CD8-positive, alpha-beta memory T cell (primary cell): ENCODE data around the gene XRCC3. TPM values are rescaled to one million over a fixed set of nuclear protein-coding genes. Genes with fewer than 3 reads are reported as not detected.
A peak's percentile ranks its signal among the peaks of the same experiment; 100 is the strongest.

Source experiments
- CTCF ChIA-PET: fragments of 350-600 bp; sonication (Branson Sonifier 250); formaldehyde crosslinking; loops from one replicate; lab custom pipeline; 2021; ENCODE audit warnings: antibody characterized with exemption; lab: Charles Lee
- POLR2A ChIA-PET: fragments of 350-600 bp; sonication (Branson Sonifier 250); formaldehyde crosslinking; loops from one replicate; lab custom pipeline; 2021; ENCODE audit warnings: antibody characterized with exemption; lab: Charles Lee
- DNase-seq, 5 donors: peaks; one replicate each; pipeline versions ENCODE4 v3.0.0 to v3.0.0-alpha.2; 2020 to 2022; ENCODE audit warnings: mixed read lengths in 1 of 5
- H3K27ac ChIP-seq: one replicate; pipeline ENCODE4 v1.7.0; 2013; ENCODE audit warnings: low read depth, mild to moderate bottlenecking, low read length, moderate library complexity
- H3K27me3 ChIP-seq: 2 replicates; pipeline ENCODE4 v1.7.0; 2013; ENCODE audit warnings: low read length, mild to moderate bottlenecking; ENCODE audit not compliant: insufficient read depth, poor library complexity, severe bottlenecking
- H3K36me3 ChIP-seq: 2 replicates; pipeline ENCODE4 v1.7.0; 2013; ENCODE audit warnings: mild to moderate bottlenecking, low read length, moderate library complexity; ENCODE audit not compliant: insufficient read depth
- H3K4me1 ChIP-seq: 2 replicates; pipeline ENCODE4 v1.7.0; 2013; ENCODE audit warnings: mild to moderate bottlenecking, low read length, moderate library complexity; ENCODE audit not compliant: insufficient read depth
- H3K4me3 ChIP-seq: 2 replicates; pipeline ENCODE4 v1.7.0; 2013; ENCODE audit warnings: mild to moderate bottlenecking, low read length
- H3K9me3 ChIP-seq: 2 replicates; pipeline ENCODE4 v1.7.0; 2013; ENCODE audit warnings: mild to moderate bottlenecking, low read length
- H3K27ac Mint-ChIP-seq, 8 donors: one replicate each; pipeline ENCODE4 v1.8.0; 2020 to 2021; ENCODE audit warnings: mixed read lengths in 8 of 8, mild to moderate bottlenecking in 6 of 8, inconsistent platforms in 3 of 8, moderate library complexity in 3 of 8
- H3K27me3 Mint-ChIP-seq, 2 donors: one replicate each; pipeline ENCODE4 v1.8.0; 2020 to 2021; ENCODE audit warnings: mixed read lengths in 2 of 2, mild to moderate bottlenecking in 1 of 2, moderate library complexity in 1 of 2
- H3K36me3 Mint-ChIP-seq, 3 donors: one replicate each; pipeline ENCODE4 v1.8.0; 2020 to 2021; ENCODE audit warnings: mixed read lengths in 3 of 3, inconsistent platforms in 1 of 3, mild to moderate bottlenecking in 1 of 3
- H3K4me1 Mint-ChIP-seq, 3 donors: one replicate each; pipeline ENCODE4 v1.8.0; 2020 to 2021; ENCODE audit warnings: mixed read lengths in 3 of 3, inconsistent platforms in 1 of 3, mild to moderate bottlenecking in 1 of 3
- H3K4me3 Mint-ChIP-seq, 7 donors: one replicate each; pipeline ENCODE4 v1.8.0; 2020 to 2021; ENCODE audit warnings: mixed read lengths in 7 of 7, mild to moderate bottlenecking in 6 of 7, moderate library complexity in 4 of 7, inconsistent platforms in 2 of 7
- H3K9me3 Mint-ChIP-seq, 5 donors: one replicate each; pipeline ENCODE4 v1.8.0; 2020 to 2022; ENCODE audit warnings: mixed read lengths in 5 of 5, mild to moderate bottlenecking in 3 of 5, moderate library complexity in 2 of 5, inconsistent platforms in 1 of 5
- polyA plus RNA-seq: library from polyadenylated mRNA; unstranded; fragments of 300-500 nt; fragmentation: Illumina TruSeq; gene quantifications from one replicate; pipeline ENCODE4 v1.2.3, GENCODE V29; 2021
- total RNA-seq, 2 experiments: library from RNA; stranded (reverse); gene quantifications; one replicate each; pipeline ENCODE4 v1.2.3, GENCODE V29; 2021

Gene XRCC3
- total and polyA plus RNA-seq, 3 experiments from 2014 or later, result 4.4 to 59.9 (median 54.4) TPM

- Mint-ChIP-seq H3K4me3 (no peak overlapping the region), H3K36me3 (peaks cover 0 to 92% (median 14%) of the 10 kb centered on the region in 3 donors), H3K9me3 (no peaks in the 10 kb centered on the region), H3K27ac (peak overlapping the region in 1 of 8 donors; percentile 88), H3K4me1 (peaks cover 0 to 4% (median 0%) of the 10 kb centered on the region in 3 donors), H3K27me3 (no peaks in the 10 kb centered on the region)
- Histone ChIP-seq H3K27me3 (no peaks in the 10 kb centered on the region), H3K9me3 (no peaks in the 10 kb centered on the region), H3K4me3 (no peak overlapping the region), H3K27ac (no peak overlapping the region), H3K36me3 (peaks cover 62% of the 10 kb centered on the region), H3K4me1 (no peaks in the 10 kb centered on the region)
- DNase-seq, result no peak
- CTCF ChIA-PET, result no interaction called here
- POLR2A ChIA-PET, result no interaction called here
Observed at GRCh38 chr14:103683139-103683538, 32.1 kb downstream of the XRCC3 start.

- no peak for DNase-seq
- Mint-ChIP-seq H3K9me3 (no peaks in the 10 kb centered on the region), H3K36me3 (peaks cover 0 to 88% (median 22%) of the 10 kb centered on the region in 3 donors), H3K27ac (peak overlapping the region in 1 of 8 donors; percentile 11), H3K27me3 (no peaks in the 10 kb centered on the region), H3K4me1 (peaks cover 0 to 3% (median 0%) of the 10 kb centered on the region in 3 donors), H3K4me3 (no peak overlapping the region)
- Histone ChIP-seq H3K27ac (no peak overlapping the region), H3K4me3 (no peak overlapping the region), H3K9me3 (no peaks in the 10 kb centered on the region), H3K4me1 (no peaks in the 10 kb centered on the region), H3K27me3 (no peaks in the 10 kb centered on the region), H3K36me3 (peaks cover 62% of the 10 kb centered on the region)
- POLR2A ChIA-PET, result interaction anchor here (0.8 to 0.9 kb wide), 2 partner anchors 30 to 43 kb away, joined by 3 to 7 read pairs; no protein-coding TSS in a partner anchor
- CTCF ChIA-PET, result interaction anchor here (1.1 kb wide), 1 partner anchor 94 kb away, joined by 3 read pairs; no protein-coding TSS in a partner anchor
Observed at GRCh38 chr14:103680491-103681231, 34.6 kb downstream of the XRCC3 start.

- POLR2A ChIA-PET, result no interaction called here
- Mint-ChIP-seq H3K27ac (peak overlapping the region in 3 of 8 donors; percentile 26 to 66 (median 53)), H3K36me3 (peaks cover 4 to 86% (median 23%) of the 10 kb centered on the region in 3 donors)
Observed at GRCh38 chr14:103679351-103679750, 35.9 kb downstream of the XRCC3 start.

GRCh38 chr14:103676881-103677675 lies 38.2 kb downstream of the XRCC3 start:
- POLR2A ChIA-PET, result interaction anchor here (0.7 kb wide), 1 partner anchor 897 kb away, joined by 5 read pairs; no protein-coding TSS in a partner anchor
- Mint-ChIP-seq H3K27ac (peak overlapping the region in 3 of 8 donors; percentile 18 to 92 (median 22)), H3K36me3 (peaks cover 8 to 86% (median 33%) of the 10 kb centered on the region in 3 donors)

More at GRCh38 chr14:103679351-103679750, 35.9 kb downstream of the XRCC3 start:
- peak in 2 of 5 donors; percentile 7 to 38 for DNase-seq
- Histone ChIP-seq H3K9me3 (no peaks in the 10 kb centered on the region), H3K4me1 (no peaks in the 10 kb centered on the region), H3K27me3 (no peaks in the 10 kb centered on the region), H3K27ac (no peak overlapping the region), H3K4me3 (no peak overlapping the region), H3K36me3 (peaks cover 74% of the 10 kb centered on the region)
- Mint-ChIP-seq H3K9me3 (no peaks in the 10 kb centered on the region), H3K4me1 (peaks cover 0 to 3% (median 0%) of the 10 kb centered on the region in 3 donors), H3K4me3 (no peak overlapping the region), H3K27me3 (no peaks in the 10 kb centered on the region)
- CTCF ChIA-PET, result interaction anchor here (1.1 kb wide), 1 partner anchor 93 kb away, joined by 3 read pairs; no protein-coding TSS in a partner anchor

GRCh38 chr14:103675957-103676356 lies 39.3 kb downstream of the XRCC3 start:
- no peak overlapping the region for H3K4me3 ChIP-seq
- ChIA-PET CTCF (interaction anchor here (1.4 kb wide), 1 partner anchor 27 kb away, joined by 4 read pairs; no protein-coding TSS in a partner anchor), POLR2A (no interaction called here)
- no peak for DNase-seq
- H3K27me3 Mint-ChIP-seq, result no peaks in the 10 kb centered on the region
- H3K27me3 ChIP-seq, result no peaks in the 10 kb centered on the region
- no peaks in the 10 kb centered on the region for H3K4me1 ChIP-seq
- peak overlapping the region in 2 of 8 donors; percentile 18 to 43 for H3K27ac Mint-ChIP-seq
- no peak overlapping the region for H3K4me3 Mint-ChIP-seq
- no peaks in the 10 kb centered on the region for H3K9me3 ChIP-seq
- H3K9me3 Mint-ChIP-seq, result no peaks in the 10 kb centered on the region
- no peak overlapping the region for H3K27ac ChIP-seq
- peaks cover 0 to 3% (median 0%) of the 10 kb centered on the region in 3 donors for H3K4me1 Mint-ChIP-seq
- H3K36me3 ChIP-seq, result peaks cover 69% of the 10 kb centered on the region
- peaks cover 8 to 86% (median 37%) of the 10 kb centered on the region in 3 donors for H3K36me3 Mint-ChIP-seq

More at GRCh38 chr14:103676881-103677675, 38.2 kb downstream of the XRCC3 start:
- H3K9me3 ChIP-seq, result no peaks in the 10 kb centered on the region
- H3K27me3 ChIP-seq, result no peaks in the 10 kb centered on the region
- Mint-ChIP-seq H3K27me3 (no peaks in the 10 kb centered on the region), H3K9me3 (no peaks in the 10 kb centered on the region), H3K4me3 (no peak overlapping the region), H3K4me1 (peaks cover 0 to 3% (median 0%) of the 10 kb centered on the region in 3 donors)
- CTCF ChIA-PET, result interaction anchor here (1.4 kb wide), 1 partner anchor 25 kb away, joined by 4 read pairs; no protein-coding TSS in a partner anchor
- DNase-seq, result no peak
- no peaks in the 10 kb centered on the region for H3K4me1 ChIP-seq
- no peak overlapping the region for H3K27ac ChIP-seq
- no peak overlapping the region for H3K4me3 ChIP-seq
- H3K36me3 ChIP-seq, result peaks cover 72% of the 10 kb centered on the region

- H3K4me3 Mint-ChIP-seq, result no peak overlapping the region
- Histone ChIP-seq H3K4me1 (no peaks in the 10 kb centered on the region), H3K9me3 (no peaks in the 10 kb centered on the region), H3K27me3 (no peaks in the 10 kb centered on the region), H3K4me3 (no peak overlapping the region), H3K36me3 (peaks cover 51% of the 10 kb centered on the region), H3K27ac (no peak overlapping the region)
- DNase-seq, result no peak
- no peak overlapping the region for H3K27ac Mint-ChIP-seq
- H3K9me3 Mint-ChIP-seq, result no peaks in the 10 kb centered on the region
- no peaks in the 10 kb centered on the region for H3K4me1 Mint-ChIP-seq
- CTCF ChIA-PET, result no interaction called here
- H3K27me3 Mint-ChIP-seq, result no peaks in the 10 kb centered on the region
- POLR2A ChIA-PET, result no interaction called here
- H3K36me3 Mint-ChIP-seq, result peaks cover 12 to 79% (median 35%) of the 10 kb centered on the region in 3 donors
Observed at GRCh38 chr14:103671911-103672310, 43.3 kb downstream of the XRCC3 start.

GRCh38 chr14:103669370-103669769 lies 45.9 kb downstream of the XRCC3 start:
- ChIA-PET CTCF (no interaction called here), POLR2A (no interaction called here)
- Mint-ChIP-seq H3K4me3 (no peak overlapping the region), H3K27ac (no peak overlapping the region), H3K4me1 (peaks cover 0 to 3% (median 0%) of the 10 kb centered on the region in 3 donors), H3K36me3 (peaks cover 8 to 77% (median 27%) of the 10 kb centered on the region in 3 donors), H3K27me3 (no peaks in the 10 kb centered on the region), H3K9me3 (no peaks in the 10 kb centered on the region)
- no peaks in the 10 kb centered on the region for H3K4me1 ChIP-seq
- no peaks in the 10 kb centered on the region for H3K27me3 ChIP-seq
- no peak for DNase-seq
- no peak overlapping the region for H3K27ac ChIP-seq
- peaks cover 30% of the 10 kb centered on the region for H3K36me3 ChIP-seq
- no peak overlapping the region for H3K4me3 ChIP-seq
- no peaks in the 10 kb centered on the region for H3K9me3 ChIP-seq
